Measurements from ENCODE around the gene CCDC85C. TPM values are rescaled to one million over a fixed set of nuclear protein-coding genes. Genes with fewer than 3 reads are reported as not detected.

CCDC85C gene
- total RNA-seq, 1 experiment from 2014 or later = 36.4 TPM

DNA sequence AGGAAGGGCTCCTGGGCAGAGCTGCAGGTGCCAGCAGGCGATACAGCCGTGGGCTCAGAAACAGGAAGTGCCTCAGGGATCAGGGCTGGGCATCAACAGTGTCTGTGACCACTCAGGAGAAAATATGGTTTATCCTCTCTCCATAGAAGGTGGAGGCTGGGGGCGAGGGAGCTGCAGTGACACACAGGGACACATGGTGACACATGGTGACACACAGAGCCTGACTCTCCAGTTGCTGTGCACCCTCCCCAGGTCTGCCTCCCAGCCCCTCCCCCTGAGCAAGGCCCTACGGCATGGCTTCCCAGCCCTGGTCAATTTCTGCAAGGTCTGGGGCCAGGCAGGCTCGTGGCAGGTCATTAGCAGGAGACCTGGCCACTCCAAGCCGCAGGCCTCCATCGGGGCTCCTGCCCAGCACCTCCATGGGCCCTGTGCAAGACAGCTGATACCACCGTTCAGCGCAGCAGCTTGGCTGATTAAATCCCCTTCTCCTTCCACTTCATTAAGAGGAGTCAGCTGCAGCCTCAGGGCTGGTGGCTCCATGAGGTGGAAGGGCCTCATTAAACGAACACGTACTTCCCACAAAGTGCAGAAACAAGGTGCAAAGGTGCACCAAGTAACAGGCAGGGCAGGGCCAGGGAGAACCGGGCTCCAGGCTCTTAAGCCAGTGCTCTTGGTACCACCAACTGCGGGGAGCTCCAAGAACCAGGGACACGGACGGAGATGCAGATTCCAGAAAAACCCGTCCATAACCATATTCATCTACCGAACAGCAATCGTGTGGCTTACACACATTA, 62.1 kb downstream of the CCDC85C start:
- Histone ChIP-seq H3K9me3 (ENCODE audit: low read length) (no peaks in the 10 kb centered on the region), H3K4me2 (ENCODE audit: low read length) (no peak overlapping the region; the same call in 1 of the 2 replicates), H3K4me3 (ENCODE audit: low read length) (no peak overlapping the region), H3K79me2 (ENCODE audit: low read length) (peaks cover 97% of the 10 kb centered on the region), H3K9ac (ENCODE audit: low read length) (no peak overlapping the region), H3K27ac (ENCODE audit: low read length) (no peak overlapping the region), H3K27me3 (ENCODE audit: low read length) (no peaks in the 10 kb centered on the region), H4K20me1 (ENCODE audit: low read length) (peaks cover 37% of the 10 kb centered on the region; the same call in 1 of the 2 replicates), H3K4me1 (ENCODE audit: insufficient read depth, low read length) (peaks cover 22% of the 10 kb centered on the region), H3K36me3 (ENCODE audit: low read depth, low read length) (no peaks in the 10 kb centered on the region), H2AFZ (ENCODE audit: low read length) (no peak overlapping the region), H3F3A (ENCODE audit: low read length, unreplicated experiment) (no peaks in the 10 kb centered on the region), H3K9me2 (replicated peaks; ENCODE audit: low read length) (no peaks in the 10 kb centered on the region)
- ATAC-seq = peak; percentile 25
- TF ChIP-seq, protein P1, sequence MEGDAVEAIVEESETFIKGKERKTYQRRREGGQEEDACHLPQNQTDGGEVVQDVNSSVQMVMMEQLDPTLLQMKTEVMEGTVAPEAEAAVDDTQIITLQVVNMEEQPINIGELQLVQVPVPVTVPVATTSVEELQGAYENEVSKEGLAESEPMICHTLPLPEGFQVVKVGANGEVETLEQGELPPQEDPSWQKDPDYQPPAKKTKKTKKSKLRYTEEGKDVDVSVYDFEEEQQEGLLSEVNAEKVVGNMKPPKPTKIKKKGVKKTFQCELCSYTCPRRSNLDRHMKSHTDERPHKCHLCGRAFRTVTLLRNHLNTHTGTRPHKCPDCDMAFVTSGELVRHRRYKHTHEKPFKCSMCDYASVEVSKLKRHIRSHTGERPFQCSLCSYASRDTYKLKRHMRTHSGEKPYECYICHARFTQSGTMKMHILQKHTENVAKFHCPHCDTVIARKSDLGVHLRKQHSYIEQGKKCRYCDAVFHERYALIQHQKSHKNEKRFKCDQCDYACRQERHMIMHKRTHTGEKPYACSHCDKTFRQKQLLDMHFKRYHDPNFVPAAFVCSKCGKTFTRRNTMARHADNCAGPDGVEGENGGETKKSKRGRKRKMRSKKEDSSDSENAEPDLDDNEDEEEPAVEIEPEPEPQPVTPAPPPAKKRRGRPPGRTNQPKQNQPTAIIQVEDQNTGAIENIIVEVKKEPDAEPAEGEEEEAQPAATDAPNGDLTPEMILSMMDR (conservative IDR thresholded peaks at IDR 0.05; ENCODE audit: low read depth, low read length) = no peak
- ChIA-PET CTCF (no interaction called here), POLR2A (ENCODE audit: unreplicated experiment) (no interaction called here)
- intact Hi-C loops (cut with micrococcal nuclease) = no loop called here
- BruUV-seq (replicated peaks) = no TSS peak
- peak; percentile 37 for DNase-seq

DNA sequence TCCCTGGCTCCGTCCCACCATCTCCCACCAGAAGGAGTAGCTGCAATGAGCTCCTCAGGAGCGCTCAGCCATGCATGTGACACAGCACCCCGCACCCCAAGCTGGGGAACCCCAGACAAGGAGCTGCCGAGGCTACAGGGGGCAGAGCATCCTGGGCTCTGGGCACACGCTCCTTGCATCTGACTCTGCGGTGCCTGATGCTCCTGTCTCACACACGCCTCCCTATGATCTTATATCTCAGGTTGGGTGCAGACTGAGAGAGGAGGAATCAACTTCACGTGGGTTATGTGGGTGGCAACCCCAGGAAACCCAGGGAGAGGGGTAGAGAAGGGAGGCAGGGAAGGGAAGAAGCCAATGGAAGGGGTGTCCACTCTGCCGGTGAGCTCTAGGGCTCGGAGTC, 62.8 kb downstream of the CCDC85C start:
- BruUV-seq (replicated peaks) = no TSS peak
- intact Hi-C loops (cut with micrococcal nuclease) = no loop called here
- ChIA-PET POLR2A (ENCODE audit: unreplicated experiment) (no interaction called here), CTCF (no interaction called here)
- no peak overlapping the region for H3K27ac ChIP-seq (ENCODE audit: low read length)
- ATAC-seq (no peak), DNase-seq (no peak)
- TF ChIP-seq, protein P1 (conservative IDR thresholded peaks at IDR 0.05; ENCODE audit: low read depth, low read length) = no peak
- TF ChIP-seq EZH2phosphoT487 (IDR thresholded peaks at IDR 0.05; ENCODE audit: borderline replicate concordance, low read length) = no peak
- no peak for TF ChIP-seq EZH2 (IDR thresholded peaks at IDR 0.05; ENCODE audit: low read length, unreplicated experiment)
- H3K4me3 ChIP-seq (ENCODE audit: low read length) = no peak overlapping the region
- H3K4me2 ChIP-seq (ENCODE audit: low read length) = no peak overlapping the region
- H3K9me2 ChIP-seq (replicated peaks; ENCODE audit: low read length) = no peaks in the 10 kb centered on the region
- H3K36me3 ChIP-seq (ENCODE audit: low read depth, low read length) = no peaks in the 10 kb centered on the region
- no peaks in the 10 kb centered on the region for H3F3A ChIP-seq (ENCODE audit: low read length, unreplicated experiment)
- no peaks in the 10 kb centered on the region for H3K27me3 ChIP-seq (ENCODE audit: low read length)
- peaks cover 37% of the 10 kb centered on the region; the same call in 1 of the 2 replicates for H4K20me1 ChIP-seq (ENCODE audit: low read length)
- H3K9me3 ChIP-seq (ENCODE audit: low read length) = no peaks in the 10 kb centered on the region
- H3K9ac ChIP-seq (ENCODE audit: low read length) = no peak overlapping the region
- no peak overlapping the region for H2AFZ ChIP-seq (ENCODE audit: low read length)
- peaks cover 97% of the 10 kb centered on the region for H3K79me2 ChIP-seq (ENCODE audit: low read length)
- H3K4me1 ChIP-seq (ENCODE audit: insufficient read depth, low read length) = peaks cover 22% of the 10 kb centered on the region

Data from PC-3 (cell line).